Hepatocyte (in vitro differentiated cells): Measurements from ENCODE around the gene PIAS1. TPM values are rescaled to one million over a fixed set of nuclear protein-coding genes. Genes with fewer than 3 reads are reported as not detected.

Experiments
- DNase-seq: peaks from one replicate; pipeline ENCODE4 v3.0.0-alpha.2; 2016; ENCODE audit warnings: low spot score
- H2AFZ ChIP-seq: fragments of 200-600 bp; sonication (generic); 2 replicates; pipeline ENCODE4 v1.6.0; 2016; ENCODE audit warnings: antibody characterized with exemption, mild to moderate bottlenecking
- H3K27ac ChIP-seq: fragments of 200-600 bp; sonication (generic); 2 replicates; pipeline ENCODE4 v1.5.1; 2016; ENCODE audit warnings: mild to moderate bottlenecking
- H3K27me3 ChIP-seq: fragments of 200-600 bp; sonication (generic); 2 replicates; pipeline ENCODE4 v1.6.1; 2016
- H3K36me3 ChIP-seq: fragments of 200-600 bp; sonication (generic); replicated peaks from 2 replicates; pipeline ENCODE4 v1.5.1; 2016; ENCODE audit warnings: low read depth; ENCODE audit not compliant: insufficient read depth
- H3K4me1 ChIP-seq: fragments of 200-600 bp; sonication (generic); 2 replicates; pipeline ENCODE4 v1.5.1; 2016; ENCODE audit warnings: mild to moderate bottlenecking, moderate library complexity; ENCODE audit not compliant: insufficient read depth
- H3K4me2 ChIP-seq: fragments of 200-600 bp; sonication (generic); 2 replicates; pipeline ENCODE4 v1.6.0; 2016
- H3K4me3 ChIP-seq: fragments of 200-600 bp; sonication (generic); 2 replicates; pipeline ENCODE4 v1.5.1; 2016; ENCODE audit warnings: mild to moderate bottlenecking
- H3K79me2 ChIP-seq: fragments of 200-600 bp; sonication (generic); 2 replicates; pipeline ENCODE4 v1.6.0; 2017; ENCODE audit warnings: mild to moderate bottlenecking
- H3K9me2 ChIP-seq: fragments of 200-600 bp; sonication (generic); replicated peaks from 2 replicates; pipeline ENCODE4 v1.6.0; 2017; ENCODE audit warnings: mild to moderate bottlenecking; ENCODE audit not compliant: insufficient read depth
- H3K9me3 ChIP-seq: fragments of 200-600 bp; sonication (generic); 2 replicates; pipeline ENCODE4 v1.5.1; 2016; ENCODE audit warnings: low read depth, mild to moderate bottlenecking
- H4K20me1 ChIP-seq: fragments of 200-600 bp; sonication (generic); 2 replicates; pipeline ENCODE4 v1.6.0; 2016; ENCODE audit warnings: mild to moderate bottlenecking; ENCODE audit not compliant: insufficient read depth, poor library complexity, severe bottlenecking
- EZH2 ChIP-seq: fragments of 200-600 bp; sonication (generic); IDR thresholded peaks from 2 replicates; pipeline ENCODE4 v1.6.1; 2016; ENCODE audit warnings: antibody characterized with exemption, mild to moderate bottlenecking, borderline replicate concordance
- EZH2phosphoT487 ChIP-seq: fragments of 200-600 bp; sonication (generic); IDR thresholded peaks from one replicate; pipeline ENCODE4 v1.6.1; 2018; ENCODE audit warnings: antibody characterized with exemption, mild to moderate bottlenecking, low read depth, moderate library complexity; ENCODE audit not compliant: unreplicated experiment, severe bottlenecking
- WGBS: methylation state at CpG from one replicate; pipeline ENCODE4 v1.1.6; 2016; ENCODE audit warnings: low lambda C conversion rate; ENCODE audit errors: missing lambda C conversion rate; 5-methylcytosine and 5-hydroxymethylcytosine counted together
- polyA plus RNA-seq: library from polyadenylated mRNA; unstranded; fragments of >200 nt; fragmentation: Nextera tagmentation; extraction: Ambion mirVana; gene quantifications from 2 replicates; pipeline ENCODE4 v1.2.1, GENCODE V29; 2016
- total RNA-seq: library from RNA; depleted of rRNA; stranded (reverse); fragments of >200 nt; gene quantifications from 2 replicates; pipeline ENCODE4 v1.2.3, GENCODE V29; 2014
- TF ChIP-seq, protein P1 (sequence below): fragments of 200-600 bp; sonication (generic); IDR thresholded peaks from 2 replicates; pipeline ENCODE4 v1.5.1; 2016; ENCODE audit warnings: antibody characterized with exemption, mild to moderate bottlenecking; ENCODE audit not compliant: poor library complexity

PIAS1 gene
- total and polyA plus RNA-seq, 2 experiments from 2014 or later: 22.6 to 45.4 TPM

- Histone ChIP-seq H3K4me2 (no peak overlapping the region), H3K4me1 (no peaks in the 10 kb centered on the region), H3K27me3 (no peaks in the 10 kb centered on the region), H3K9me2 (no peaks in the 10 kb centered on the region), H2AFZ (no peak overlapping the region), H4K20me1 (no peaks in the 10 kb centered on the region), H3K9me3 (peaks cover 3% of the 10 kb centered on the region), H3K79me2 (no peaks in the 10 kb centered on the region), H3K4me3 (no peak overlapping the region), H3K36me3 (no peaks in the 10 kb centered on the region), H3K27ac (no peak overlapping the region)
- no peak for DNase-seq
- TF ChIP-seq EZH2phosphoT487 (no peak), EZH2 (no peak)
- TF ChIP-seq, protein P1, sequence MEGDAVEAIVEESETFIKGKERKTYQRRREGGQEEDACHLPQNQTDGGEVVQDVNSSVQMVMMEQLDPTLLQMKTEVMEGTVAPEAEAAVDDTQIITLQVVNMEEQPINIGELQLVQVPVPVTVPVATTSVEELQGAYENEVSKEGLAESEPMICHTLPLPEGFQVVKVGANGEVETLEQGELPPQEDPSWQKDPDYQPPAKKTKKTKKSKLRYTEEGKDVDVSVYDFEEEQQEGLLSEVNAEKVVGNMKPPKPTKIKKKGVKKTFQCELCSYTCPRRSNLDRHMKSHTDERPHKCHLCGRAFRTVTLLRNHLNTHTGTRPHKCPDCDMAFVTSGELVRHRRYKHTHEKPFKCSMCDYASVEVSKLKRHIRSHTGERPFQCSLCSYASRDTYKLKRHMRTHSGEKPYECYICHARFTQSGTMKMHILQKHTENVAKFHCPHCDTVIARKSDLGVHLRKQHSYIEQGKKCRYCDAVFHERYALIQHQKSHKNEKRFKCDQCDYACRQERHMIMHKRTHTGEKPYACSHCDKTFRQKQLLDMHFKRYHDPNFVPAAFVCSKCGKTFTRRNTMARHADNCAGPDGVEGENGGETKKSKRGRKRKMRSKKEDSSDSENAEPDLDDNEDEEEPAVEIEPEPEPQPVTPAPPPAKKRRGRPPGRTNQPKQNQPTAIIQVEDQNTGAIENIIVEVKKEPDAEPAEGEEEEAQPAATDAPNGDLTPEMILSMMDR: no peak
- 84% methylated on average over 2 of the region's 2 CpGs for WGBS
These were observed 15.9 kb upstream of the PIAS1 start for GRCh38 chr15:68038246-68038645.

- no peak overlapping the region for H3K4me3 ChIP-seq
- no peak overlapping the region for H3K27ac ChIP-seq
- H3K36me3 ChIP-seq: no peaks in the 10 kb centered on the region
- no peaks in the 10 kb centered on the region for H3K9me2 ChIP-seq
- DNase-seq: no peak
- peaks cover 3% of the 10 kb centered on the region for H3K9me3 ChIP-seq
- no peaks in the 10 kb centered on the region for H3K27me3 ChIP-seq
- no peaks in the 10 kb centered on the region for H4K20me1 ChIP-seq
- TF ChIP-seq, protein P1: no peak
- H3K79me2 ChIP-seq: no peaks in the 10 kb centered on the region
- no peaks in the 10 kb centered on the region for H3K4me1 ChIP-seq
- no peak overlapping the region for H3K4me2 ChIP-seq
- no peak overlapping the region for H2AFZ ChIP-seq
- WGBS: 100% methylated on average over 1 of the region's 1 CpG
These were observed 14.0 kb upstream of the PIAS1 start for GRCh38 chr15:68040144-68040543.

DNA sequence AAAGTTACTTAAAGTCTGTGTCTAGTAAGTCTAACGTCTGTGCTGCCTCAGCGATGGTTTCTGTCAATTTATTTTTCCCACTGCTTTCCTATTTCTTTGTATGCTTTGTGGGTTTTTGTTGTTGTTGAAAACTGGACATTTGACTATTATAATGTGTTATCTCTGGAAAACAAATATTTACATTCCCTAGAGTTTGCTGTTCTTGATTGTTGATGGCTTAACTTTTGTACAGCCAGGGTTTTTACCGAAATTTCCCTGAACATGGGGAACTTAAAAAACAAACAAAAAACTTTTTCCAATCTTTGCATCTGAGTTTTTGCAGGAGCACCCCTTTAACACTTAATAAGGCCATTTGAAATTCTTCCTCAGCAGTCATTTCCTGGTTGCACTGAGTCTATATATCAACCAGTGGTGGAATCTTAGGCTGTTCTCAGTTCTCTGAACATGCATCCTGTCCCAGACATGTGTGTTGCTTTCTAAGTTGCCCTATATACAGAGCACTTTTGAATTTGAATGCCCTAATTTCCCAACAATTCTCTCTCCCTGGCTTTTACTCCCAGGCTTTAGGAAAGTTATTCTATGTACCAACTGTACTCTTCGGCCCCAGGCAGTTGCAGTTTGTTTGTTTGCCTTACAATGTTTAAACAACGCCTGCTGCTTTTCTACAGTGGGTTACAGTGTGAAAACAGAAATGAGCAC is 11.8 kb upstream of the PIAS1 start:
- Histone ChIP-seq H3K4me3 (no peak overlapping the region), H3K4me2 (no peak overlapping the region), H3K27ac (no peak overlapping the region), H3K9me2 (no peaks in the 10 kb centered on the region), H4K20me1 (no peaks in the 10 kb centered on the region), H3K36me3 (no peaks in the 10 kb centered on the region), H2AFZ (no peak overlapping the region), H3K9me3 (peaks cover 3% of the 10 kb centered on the region), H3K27me3 (no peaks in the 10 kb centered on the region), H3K4me1 (no peaks in the 10 kb centered on the region), H3K79me2 (no peaks in the 10 kb centered on the region)
- TF ChIP-seq EZH2phosphoT487 (no peak), EZH2 (no peak)
- TF ChIP-seq, protein P1: no peak
- 75% methylated on average over 5 of the region's 5 CpGs for WGBS
- DNase-seq: no peak

DNA sequence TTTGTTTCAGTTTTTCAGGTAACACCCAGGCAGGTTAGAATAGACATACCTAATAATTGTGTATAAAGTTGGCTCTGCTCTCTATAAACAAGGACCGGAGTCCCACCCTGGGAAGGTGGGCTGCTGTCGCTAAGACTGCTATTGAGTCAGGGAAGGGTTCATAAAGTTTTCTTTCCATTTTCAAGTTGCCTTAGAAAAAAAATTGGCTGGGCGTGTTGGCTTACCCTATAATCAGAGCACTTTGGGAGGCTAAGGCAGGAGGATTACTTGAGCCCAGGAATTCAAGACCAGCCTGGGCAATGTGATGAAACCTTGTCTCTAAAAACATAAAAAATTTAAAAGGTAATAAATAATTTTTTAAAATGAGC is 11.3 kb upstream of the PIAS1 start:
- Histone ChIP-seq H3K36me3 (no peaks in the 10 kb centered on the region), H3K9me3 (peaks cover 3% of the 10 kb centered on the region), H2AFZ (no peak overlapping the region), H3K79me2 (no peaks in the 10 kb centered on the region), H4K20me1 (no peaks in the 10 kb centered on the region), H3K27ac (no peak overlapping the region), H3K4me2 (no peak overlapping the region), H3K9me2 (no peaks in the 10 kb centered on the region), H3K4me3 (no peak overlapping the region), H3K4me1 (no peaks in the 10 kb centered on the region), H3K27me3 (no peaks in the 10 kb centered on the region)
- TF ChIP-seq, protein P1: no peak
- no peak for TF ChIP-seq EZH2
- TF ChIP-seq EZH2phosphoT487: no peak
- WGBS: 84% methylated on average over 3 of the region's 3 CpGs
- no peak for DNase-seq
